HG02759 (cell line): ENCODE measurements around the gene NOTO.
A peak's percentile ranks its signal among the peaks of the same experiment; 100 is the strongest.
"Not testable (repeated sequence)": the region's sequence is repeated elsewhere in the genome, so short reads cannot be mapped to it uniquely, and the experiment has no call there.

ENCODE experiments used
- ATAC-seq: cut with Tn5 transposase; IDR thresholded peaks from one replicate; pipeline ENCODE4 v1.9.1; 2021; ENCODE audit warnings: mild to moderate bottlenecking, moderate library complexity; ENCODE audit not compliant: unreplicated experiment

Gene NOTO, protein sequence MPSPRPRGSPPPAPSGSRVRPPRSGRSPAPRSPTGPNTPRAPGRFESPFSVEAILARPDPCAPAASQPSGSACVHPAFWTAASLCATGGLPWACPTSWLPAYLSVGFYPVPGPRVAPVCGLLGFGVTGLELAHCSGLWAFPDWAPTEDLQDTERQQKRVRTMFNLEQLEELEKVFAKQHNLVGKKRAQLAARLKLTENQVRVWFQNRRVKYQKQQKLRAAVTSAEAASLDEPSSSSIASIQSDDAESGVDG

DNA sequence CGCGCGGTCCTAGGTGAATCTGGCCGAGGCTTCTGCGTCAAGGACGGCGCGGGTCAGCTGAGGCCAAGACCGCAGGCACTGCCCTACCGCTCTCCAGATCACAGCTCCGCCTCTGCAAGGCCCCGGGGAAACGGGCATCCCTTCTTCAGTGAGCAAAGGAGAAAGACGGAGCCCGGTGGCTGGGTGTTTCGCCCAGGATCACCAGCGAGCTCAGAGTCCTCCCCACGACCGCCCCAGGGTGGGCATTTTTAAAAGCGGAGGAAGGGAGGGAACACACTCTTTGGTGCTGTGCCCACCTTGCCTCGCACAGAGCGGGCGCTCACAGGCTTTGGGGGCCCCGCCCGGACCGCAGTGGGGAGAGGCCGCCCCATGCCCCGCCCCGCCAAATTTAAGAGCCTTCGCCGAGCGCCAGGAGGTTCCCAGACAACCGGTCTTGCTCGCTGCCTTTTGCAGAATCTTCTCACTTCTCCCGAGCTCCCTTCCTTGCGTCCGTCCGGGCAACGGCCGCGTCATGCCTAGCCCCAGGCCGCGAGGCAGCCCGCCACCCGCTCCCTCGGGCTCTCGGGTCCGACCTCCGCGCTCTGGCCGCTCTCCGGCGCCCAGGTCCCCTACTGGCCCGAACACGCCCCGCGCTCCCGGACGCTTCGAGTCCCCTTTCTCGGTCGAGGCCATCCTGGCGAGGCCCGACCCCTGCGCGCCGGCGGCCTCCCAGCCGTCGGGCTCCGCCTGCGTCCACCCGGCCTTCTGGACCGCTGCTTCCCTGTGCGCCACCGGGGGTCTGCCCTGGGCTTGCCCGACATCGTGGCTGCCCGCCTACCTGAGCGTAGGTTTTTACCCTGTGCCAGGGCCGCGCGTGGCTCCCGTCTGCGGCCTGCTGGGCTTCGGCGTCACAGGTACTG, at the start of gene NOTO:
NOTO (plus strand) TSS at position 419 of the 899 bp plus-strand sequence; CDS start at position 512, 93 bp downstream.
- ATAC-seq, result no peak

DNA sequence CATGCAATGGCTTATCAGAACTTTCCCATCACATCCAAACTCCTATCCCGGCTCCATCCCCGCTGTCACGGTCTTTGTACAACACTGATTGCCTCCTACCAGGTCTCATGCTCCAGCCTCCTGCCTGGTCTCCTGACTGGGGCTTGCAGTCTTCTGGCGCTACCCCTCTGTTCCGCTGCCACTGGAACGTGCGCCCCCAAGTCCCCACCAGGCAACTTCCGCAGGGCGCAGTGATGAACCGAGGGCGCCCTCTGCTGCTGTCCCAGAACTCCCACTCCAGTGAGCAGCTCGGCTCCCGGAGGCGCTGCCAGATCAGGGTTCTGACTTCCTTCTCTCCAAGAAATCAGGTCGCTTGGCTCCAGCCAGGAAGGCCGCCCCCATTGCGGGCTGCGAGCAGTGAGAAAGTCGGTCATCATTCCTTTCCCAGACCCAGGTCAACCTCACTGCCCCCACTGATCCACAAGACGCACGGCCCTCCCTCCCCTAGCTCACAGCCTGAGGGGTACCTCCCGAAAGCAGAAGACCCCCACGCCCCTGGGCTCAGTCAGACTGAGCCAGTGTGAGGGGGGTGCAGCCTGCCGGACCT, 45.7 kb upstream of the NOTO start:
- no peak for ATAC-seq

DNA sequence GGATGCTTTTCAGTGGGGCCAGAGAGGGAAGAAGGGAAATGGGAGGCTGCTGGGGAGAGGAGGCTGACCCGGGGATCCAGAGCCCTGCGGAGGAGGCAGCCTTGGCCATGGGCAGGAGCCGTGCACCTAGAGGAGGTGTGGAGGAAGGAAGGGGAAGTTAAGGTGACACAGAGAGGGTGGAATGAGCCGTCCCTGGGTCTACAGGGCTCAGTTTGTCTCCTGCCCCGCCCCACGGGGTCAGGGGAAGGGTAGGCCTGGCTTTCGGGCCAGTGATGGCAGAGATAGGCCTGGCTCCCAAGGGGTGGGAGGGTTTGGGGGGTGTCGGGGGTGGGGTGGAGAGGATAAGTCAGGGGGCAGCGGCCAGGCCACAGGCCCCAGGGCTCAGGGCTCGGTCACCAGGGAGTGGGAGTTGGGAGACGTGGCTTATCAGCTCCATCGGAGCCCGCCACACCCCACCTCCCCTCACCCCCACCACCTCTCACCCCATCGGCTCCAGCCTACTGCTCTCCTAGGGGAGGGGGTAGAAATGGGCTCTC, 39.5 kb upstream of the NOTO start:
- ATAC-seq, result no peak

DNA sequence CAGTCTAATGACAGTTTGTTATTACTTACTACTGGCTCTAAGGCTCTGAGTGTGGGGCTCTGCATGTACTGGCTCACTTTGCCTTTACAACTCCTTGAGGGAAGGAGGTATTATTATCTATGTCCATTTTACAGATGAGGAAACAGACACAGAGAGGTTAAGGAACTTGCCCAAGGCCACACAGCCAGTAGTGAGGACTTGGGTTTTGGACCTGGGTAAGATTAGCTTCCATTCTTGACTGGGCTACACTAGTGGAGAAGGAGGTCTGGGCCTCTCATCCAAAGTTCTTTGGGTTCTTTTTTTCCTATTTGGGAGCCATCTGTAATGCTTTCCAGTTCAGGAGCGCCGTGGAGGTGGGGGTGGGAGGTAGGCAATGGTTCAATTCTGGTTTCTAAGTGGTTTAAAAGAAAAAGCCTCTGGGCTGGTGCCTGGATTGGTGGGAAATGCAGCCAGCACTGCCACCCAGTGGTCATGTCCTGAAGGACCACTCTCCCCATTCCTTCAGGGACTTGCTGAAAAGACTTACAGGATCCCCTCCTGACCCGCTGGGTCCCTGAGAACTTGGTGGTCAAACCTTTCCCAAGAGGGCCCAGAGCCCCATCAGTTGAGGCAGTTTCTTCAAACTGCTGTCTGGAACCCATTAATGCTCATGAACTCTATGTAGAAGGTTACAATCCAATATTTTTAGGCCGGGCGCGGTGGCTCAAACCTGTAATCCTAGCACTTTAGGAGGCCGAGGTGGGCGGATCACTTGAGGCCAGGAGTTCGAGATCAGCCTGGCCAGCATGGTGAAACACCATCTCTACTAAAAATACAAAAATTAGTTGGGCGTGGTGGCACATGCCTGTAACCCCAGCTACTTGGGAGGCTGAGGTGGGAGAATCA, 38.6 kb upstream of the NOTO start:
- peak; percentile 86 for ATAC-seq

DNA sequence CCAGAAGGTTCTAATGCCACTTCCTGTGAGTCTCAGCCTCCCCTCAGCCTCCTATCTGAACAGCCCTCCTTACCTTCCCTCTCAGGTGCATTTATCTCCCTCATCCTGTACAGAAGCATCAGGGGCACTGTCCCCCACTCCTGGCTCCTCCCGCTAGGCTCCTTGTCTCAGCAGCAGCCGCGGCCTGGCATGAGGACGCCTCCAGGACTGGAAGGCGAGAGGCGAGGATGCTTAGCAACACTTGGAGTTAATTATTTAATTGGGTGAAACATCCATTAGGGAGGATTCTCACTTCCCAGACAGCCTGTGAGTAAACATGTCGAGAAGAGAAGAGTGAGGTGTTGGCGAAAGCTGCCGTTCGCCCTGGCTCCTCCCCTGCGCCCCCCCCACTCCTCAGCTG, 36.4 kb upstream of the NOTO start:
- ATAC-seq, result not testable (repeated sequence)

DNA sequence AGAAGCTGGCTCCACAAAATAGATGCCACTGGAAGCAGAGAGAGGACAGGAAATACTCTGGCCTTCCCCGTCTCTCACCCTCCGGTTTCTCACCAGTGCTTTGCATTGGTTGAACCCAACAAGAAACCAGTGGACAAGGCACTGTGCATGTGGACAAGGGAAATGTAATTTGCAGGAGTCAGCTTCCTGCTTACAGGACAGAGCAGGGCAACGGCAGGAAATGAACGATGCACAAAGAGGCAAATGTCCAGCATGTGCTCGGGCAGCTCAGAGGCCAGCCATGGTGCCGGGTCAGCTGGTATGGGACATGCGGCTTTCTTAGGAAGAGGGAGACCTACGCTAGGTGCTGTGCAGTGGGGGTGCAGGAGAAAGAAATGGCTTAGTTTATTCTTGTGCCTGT, 35.6 kb upstream of the NOTO start:
- not testable (repeated sequence) for ATAC-seq

DNA sequence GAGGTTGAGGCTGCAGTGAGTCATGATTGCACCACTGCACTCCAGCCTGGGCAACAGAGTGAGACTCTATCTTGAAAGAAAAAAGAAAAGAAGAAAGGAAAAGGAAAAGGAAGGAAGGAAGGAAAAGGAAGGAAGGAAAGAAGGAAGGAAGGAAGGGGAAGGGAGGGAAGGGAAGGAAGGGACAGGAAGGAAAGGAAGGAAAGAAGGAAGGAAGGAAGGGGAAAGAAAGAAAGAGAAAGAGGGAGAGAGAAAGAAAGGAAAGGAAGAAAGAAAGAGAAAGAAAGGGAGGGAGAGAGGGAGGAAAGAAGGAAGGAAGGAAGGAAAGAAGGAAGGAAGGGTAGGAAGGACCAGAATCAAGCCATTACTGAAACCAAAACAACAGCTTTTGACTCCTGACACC, 34.0 kb upstream of the NOTO start:
- not testable (repeated sequence) for ATAC-seq

DNA sequence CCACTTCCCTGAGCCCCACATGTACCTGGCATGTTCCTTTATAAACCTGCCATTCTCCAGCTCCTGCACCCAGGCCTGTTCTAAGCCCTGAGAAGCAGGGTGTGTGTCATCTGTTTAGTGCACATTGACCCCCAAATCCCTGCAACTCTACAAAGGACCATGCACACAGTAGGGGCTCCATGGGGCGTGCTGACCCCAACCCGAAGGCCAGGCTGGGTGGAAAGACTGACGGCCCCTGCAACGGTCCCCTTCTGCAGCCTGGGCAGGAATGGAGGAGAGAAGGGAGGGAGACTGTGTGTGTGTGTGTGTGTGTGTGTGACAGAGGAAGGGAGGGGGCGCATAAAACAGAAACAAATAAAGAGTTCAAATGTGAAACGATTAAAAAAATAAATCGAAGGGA, 32.0 kb upstream of the NOTO start:
- ATAC-seq, result not testable (repeated sequence)

DNA sequence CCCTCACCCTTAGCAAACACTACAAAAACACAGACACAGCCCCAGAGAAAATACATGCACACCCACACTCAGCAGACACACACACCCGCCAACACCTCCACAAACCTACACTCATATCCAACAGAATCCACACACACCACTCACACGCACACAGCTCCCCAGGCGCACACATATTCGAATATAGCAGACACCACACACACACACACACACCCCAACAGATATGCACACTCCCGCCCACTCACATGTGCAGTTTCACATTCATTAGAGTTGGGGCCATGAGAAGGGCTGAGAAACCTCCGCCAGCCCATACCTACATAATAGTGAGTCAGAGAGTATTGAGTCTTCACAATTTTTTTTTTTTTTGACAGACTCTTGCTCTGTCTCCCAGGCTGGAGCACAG, 29.4 kb upstream of the NOTO start:
- peak; percentile 24 for ATAC-seq

DNA sequence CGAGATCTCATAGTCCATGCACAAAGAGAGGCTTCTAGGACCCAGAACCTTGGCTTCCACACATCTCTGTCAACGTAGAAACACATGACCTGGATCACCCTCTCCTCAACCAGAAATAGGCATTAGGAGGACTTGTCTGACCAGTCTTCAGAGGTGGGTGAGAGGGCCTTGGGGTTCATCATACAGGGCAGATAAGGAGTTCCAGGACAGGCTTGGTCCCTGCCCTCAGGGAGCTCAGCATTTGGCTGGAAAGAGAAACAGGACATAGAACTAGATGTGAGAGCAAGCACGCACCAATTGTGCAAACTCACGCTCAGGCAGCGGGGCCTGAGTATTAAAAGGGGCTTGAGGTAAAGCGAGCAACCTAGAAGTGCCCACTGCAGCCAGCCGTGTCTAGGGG, 28.6 kb upstream of the NOTO start:
- no peak for ATAC-seq

DNA sequence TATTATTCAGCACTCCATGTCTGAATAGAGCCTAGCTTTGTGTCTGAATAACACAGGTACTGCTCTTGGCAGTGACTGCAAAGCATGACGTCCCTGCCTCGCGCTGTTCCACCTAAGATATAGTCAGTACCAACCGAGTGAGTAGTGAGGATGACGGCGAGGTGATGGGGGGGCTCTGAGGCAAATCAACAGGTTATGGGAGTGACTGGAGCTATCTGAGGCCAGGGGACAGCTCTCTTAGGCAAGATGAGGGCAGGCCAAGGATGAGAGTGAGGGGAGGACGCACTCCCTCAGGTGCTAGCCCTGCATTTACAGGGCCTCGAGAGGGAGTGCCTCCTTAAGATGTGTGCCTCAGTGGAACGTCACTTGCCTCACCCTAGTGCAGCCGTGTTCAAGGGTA, 28.1 kb upstream of the NOTO start:
- ATAC-seq, result no peak

DNA sequence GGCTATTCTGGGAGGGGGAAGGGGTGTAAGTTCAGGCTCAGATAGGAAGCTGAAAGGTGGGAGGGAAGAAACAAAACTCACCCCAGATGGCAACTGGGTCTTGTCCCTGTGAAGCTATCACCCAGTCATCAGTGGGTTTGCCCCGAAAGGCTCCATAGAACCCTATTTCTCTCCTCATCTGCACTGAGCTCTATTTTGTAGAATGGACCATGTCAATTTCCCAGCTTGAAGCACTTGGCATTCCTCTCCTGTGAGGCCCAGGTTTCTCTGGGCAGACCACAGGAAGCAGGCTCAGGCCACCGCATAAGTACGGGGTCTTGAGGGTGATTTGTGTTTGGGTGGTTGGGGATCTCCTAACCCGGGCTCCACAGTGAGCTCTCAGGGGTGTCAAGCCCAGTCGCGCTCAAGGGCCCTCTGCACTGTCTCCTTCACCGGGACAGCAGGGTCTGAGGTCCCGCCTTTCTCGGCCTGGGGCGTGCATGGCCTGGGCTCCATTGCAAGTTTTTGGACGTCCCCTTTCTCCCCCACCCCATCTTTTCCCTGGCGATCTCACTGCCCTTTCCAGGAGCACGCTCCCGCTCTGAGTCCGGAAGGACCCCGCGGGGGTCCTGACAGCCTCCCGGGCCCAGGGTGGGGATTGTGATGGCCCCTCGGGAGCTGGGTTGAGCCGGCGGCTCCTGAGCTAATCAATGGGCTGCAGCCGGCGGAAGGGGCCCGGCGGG, 27.3 kb upstream of the NOTO start:
- ATAC-seq, result no peak

DNA sequence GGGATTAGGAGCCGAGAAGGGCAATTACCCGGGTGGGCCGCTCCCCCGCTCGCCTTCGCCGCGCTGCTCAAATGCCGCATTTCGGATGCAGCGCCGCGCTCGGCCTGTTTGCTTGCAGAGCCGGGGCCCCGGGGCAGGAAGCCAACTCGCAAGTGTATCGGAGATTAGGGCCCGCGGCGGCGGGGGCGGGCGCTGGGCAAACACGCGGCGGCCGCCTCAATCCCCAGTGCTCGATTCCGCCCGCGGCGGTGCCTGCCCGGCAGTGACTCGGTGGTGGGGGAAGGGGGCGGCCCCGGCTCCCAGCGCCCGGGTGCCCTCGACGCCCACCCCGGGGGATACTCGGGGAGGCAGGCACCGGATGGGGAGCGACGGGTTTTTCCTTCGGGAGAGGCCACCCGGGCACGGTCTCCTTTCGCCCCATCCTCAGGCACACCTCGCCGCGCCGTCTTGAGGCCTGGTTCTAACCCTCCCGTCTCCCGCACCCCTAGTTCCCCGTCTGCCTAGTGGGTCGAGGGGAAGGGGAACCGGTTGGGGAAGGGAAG, 26.6 kb upstream of the NOTO start:
- ATAC-seq, result no peak

DNA sequence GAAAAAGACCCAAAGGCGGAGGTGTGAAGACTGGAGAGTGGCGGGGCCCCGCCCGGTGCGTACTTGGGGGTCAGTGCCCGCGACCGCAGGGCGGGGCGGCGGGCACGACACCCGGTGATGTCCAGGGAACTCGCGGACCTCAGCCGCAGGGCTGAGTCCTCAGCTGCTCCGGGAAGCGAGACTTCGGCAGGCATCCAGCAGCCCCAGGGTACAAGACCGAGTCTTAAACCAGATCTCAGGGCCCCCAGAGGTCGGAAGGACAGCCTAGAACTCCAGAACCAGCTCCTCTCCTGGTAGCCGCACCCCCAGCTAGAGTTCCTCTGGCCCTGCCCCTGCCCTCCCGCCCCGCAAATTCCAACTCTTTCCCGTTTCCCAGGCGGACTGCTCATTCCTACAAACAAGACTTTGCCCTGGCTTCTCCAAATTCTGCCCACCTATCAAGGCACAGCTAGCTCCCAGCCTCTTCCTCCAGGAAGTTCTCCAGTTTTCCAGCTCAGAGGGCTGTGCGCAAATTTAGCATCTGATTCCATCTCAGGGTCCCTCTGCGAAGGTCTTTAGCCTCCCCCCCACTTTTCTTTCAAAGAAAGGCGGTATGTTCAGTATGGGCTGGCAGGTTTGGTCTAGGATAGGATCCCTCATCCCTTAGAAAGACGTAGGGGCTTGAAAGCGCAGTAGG, 26.0 kb upstream of the NOTO start:
- ATAC-seq, result no peak

DNA sequence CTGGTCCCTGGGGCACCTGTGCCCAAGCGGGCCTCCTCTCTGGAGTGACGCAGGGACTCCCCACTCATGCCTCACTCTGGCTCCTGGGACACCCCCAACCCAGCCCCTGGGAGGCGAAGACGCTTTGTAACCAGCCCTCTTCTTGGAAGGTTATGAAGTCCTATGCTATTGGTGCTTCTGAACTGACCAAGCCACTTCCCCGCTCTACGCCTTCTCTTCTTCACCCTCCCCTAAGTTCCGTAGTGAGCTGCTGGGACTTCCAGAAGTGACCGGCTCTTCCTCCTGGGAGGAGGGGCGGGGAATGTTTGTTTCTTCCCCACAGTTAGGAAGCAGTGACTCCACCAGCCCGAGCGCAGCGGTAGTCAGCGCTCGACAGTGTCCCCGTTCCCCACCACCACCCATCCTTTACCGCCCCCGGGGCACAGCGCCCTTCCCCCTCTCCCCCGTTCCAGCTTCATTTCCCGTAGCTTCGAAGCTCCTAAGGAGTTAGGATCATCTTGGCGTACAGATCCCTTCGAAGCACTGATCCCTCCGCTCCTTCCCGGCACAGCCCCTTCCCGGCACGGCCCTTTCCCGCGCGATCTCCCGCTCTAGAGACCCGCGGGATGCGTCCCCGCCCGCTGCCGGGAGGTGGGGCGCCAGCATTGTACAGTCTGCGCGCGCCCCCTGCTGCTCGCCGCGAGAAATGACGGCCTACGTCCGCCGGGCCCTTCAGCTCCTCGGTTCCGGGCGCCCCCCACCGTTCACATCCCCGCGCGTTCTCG, 25.3 kb upstream of the NOTO start:
- peak; percentile 87 for ATAC-seq

DNA sequence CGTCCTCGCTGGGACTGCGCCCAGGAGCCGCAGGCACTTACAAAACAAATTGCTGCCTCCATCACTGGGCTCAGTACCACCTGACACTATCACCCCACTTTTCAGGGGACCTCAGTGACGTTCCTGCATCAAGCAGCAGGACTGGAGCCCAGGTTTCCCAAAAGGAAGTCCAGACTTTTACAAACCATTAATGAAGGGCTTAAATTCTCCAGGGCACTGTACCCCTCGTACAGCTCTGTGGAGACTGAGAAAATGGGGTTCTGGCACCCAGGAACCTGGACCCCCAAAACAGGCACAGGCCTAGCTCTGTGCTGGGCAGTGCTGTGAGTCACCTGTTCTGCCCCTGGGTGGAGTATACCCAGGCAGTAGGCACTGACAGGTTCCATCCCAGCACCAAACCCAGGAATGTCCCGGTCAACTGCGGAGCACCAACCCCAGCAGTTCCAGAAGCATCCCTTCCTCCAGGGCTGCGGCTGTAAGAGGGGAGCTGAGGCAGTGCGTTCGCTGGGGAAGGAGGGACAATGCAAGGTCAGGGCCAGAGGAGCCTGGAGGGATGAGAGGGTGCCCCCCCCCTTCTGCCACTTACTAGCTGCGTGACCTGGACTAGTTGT, 24.6 kb upstream of the NOTO start:
- ATAC-seq, result no peak

DNA sequence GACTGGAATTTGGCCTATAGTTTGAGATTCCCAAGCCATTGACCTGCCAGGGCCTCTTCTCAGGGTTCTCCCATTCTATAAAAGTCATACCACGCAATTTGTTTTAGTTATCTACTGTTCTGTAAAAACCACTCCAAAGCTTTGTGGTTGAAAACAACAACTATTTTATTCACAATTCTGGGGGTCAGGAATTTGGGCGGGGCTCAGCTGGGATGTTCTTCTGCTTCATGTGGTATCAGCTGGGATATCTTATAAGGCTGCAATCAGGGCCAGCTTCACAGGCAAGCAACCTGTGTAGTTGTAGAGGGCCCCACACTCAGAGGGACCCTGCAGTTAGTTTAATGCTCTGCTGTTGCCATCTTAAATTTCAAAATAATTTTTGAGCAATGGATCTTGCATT, 16.4 kb upstream of the NOTO start:
- no peak for ATAC-seq

DNA sequence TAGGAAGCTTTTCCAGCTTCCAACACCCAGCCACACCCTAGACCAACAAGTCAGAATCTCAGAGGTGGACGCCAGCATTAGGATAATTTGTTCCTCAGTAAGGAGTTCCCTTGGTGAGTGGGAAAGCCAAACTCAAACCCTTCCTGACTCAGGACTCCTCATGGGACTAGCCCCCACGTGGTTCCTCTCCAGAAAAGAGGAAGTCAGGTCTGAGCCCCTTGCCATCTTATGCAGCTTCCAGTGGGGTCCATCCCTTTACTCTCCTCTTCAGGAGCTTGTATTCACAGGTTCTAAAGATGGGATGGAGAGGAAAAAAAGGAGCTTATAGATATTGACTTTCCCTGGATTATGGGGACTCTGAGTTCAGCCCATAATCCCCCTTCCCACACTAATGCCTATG, 14.8 kb upstream of the NOTO start:
- no peak for ATAC-seq
